Endothelial cell of umbilical vein (primary cell): Measurements from ENCODE around the gene SLC38A10. TPM values are rescaled to one million over a fixed set of nuclear protein-coding genes. Genes with fewer than 3 reads are reported as not detected.

Source experiments
- BruUV-seq: library from RNA; stranded (reverse); fragments of 400-500 nt; replicated peaks from 2 replicates; lab custom pipeline; 2021; lab: Mats Ljungman, UMichigan
- CTCF ChIA-PET: fragments of 300-600, 350-600 bp; sonication (Branson Sonifier 250); formaldehyde crosslinking; loops from one replicate; lab custom pipeline; 2021; ENCODE audit warnings: antibody characterized with exemption, inconsistent platforms; lab: Charles Lee
- POLR2A ChIA-PET: fragments of 300-600, 350-600 bp; sonication (Branson Sonifier 250); formaldehyde crosslinking; loops from one replicate; lab custom pipeline; 2021; ENCODE audit warnings: antibody characterized with exemption, inconsistent platforms; lab: Charles Lee
- DNase-seq: peaks from one replicate; pipeline ENCODE4 v3.0.0-alpha.2; 2011; ENCODE audit warnings: low read depth, low spot score
- FAIRE-seq: peaks from 2 replicates; lab custom pipeline; 2011; peaks lifted over from hg19 to GRCh38; lab: Jason Lieb, UNC
- H2AFZ ChIP-seq: 2 replicates; pipeline ENCODE4 v1.6.0; 2012; ENCODE audit warnings: low read depth, low read length, control low read depth, inconsistent platforms
- H3K27ac ChIP-seq: 2 replicates; pipeline ENCODE4 v1.5.1; 2011; ENCODE audit warnings: low read depth, mild to moderate bottlenecking, control low read depth, low read length, moderate library complexity; ENCODE audit not compliant: insufficient read depth
- H3K27me3 ChIP-seq, 2 experiments: 2 replicates each; pipeline versions ENCODE4 v1.6.0 to v1.6.1; 2011; ENCODE audit warnings: low read length in 2 of 2, mixed read lengths in 1 of 2; ENCODE audit not compliant: control insufficient read depth in 2 of 2, insufficient read depth in 2 of 2
- H3K36me3 ChIP-seq, 2 experiments: 2 replicates in 1 of 2; 3 replicates in 1 of 2; pipeline ENCODE4 v1.5.1; 2011; ENCODE audit warnings: low read length in 2 of 2, mild to moderate bottlenecking in 1 of 2, moderate library complexity in 1 of 2; ENCODE audit not compliant: control insufficient read depth in 2 of 2, insufficient read depth in 2 of 2; ENCODE audit errors: extremely low read depth in 1 of 2
- H3K4me1 ChIP-seq: 3 replicates; pipeline ENCODE4 v1.5.1; 2011; ENCODE audit warnings: mild to moderate bottlenecking, low read length; ENCODE audit not compliant: control insufficient read depth, insufficient read depth; ENCODE audit errors: extremely low read depth
- H3K4me2 ChIP-seq: 2 replicates; pipeline ENCODE4 v1.6.1; 2011; ENCODE audit warnings: low read length, control low read depth, mixed read lengths; ENCODE audit not compliant: insufficient read depth
- H3K4me3 ChIP-seq, 3 experiments: fragments of 200-600 bp in 1 of 3; sonication (generic), shearing (Covaris generic) in 1 of 3; replicated peaks in 1 of 3; 2 replicates each; pipeline ENCODE4 v1.5.1; 2011 to 2016; ENCODE audit warnings: control low read depth in 3 of 3, low read length in 3 of 3, mild to moderate bottlenecking in 2 of 3, inconsistent platforms in 1 of 3, low read depth in 1 of 3, moderate library complexity in 1 of 3; ENCODE audit not compliant: insufficient read depth in 1 of 3
- H3K79me2 ChIP-seq: 2 replicates; pipeline ENCODE4 v1.6.0; 2012; ENCODE audit warnings: low read length, inconsistent platforms; ENCODE audit not compliant: control insufficient read depth, insufficient read depth
- H3K9ac ChIP-seq: replicated peaks from 2 replicates; pipeline ENCODE3; 2011; ENCODE audit warnings: low read length, control low read depth; ENCODE audit not compliant: insufficient read depth; ENCODE audit errors: extremely low read depth
- H3K9me1 ChIP-seq: replicated peaks from 3 replicates; pipeline ENCODE4 v1.6.0; 2011; ENCODE audit warnings: mild to moderate bottlenecking, low read length; ENCODE audit not compliant: control insufficient read depth, insufficient read depth; ENCODE audit errors: extremely low read depth
- H3K9me3 ChIP-seq: replicated peaks from 2 replicates; pipeline ENCODE4 v1.5.1; 2012; ENCODE audit warnings: low read length, inconsistent platforms; ENCODE audit not compliant: control insufficient read depth, insufficient read depth
- H4K20me1 ChIP-seq: replicated peaks from 2 replicates; pipeline ENCODE3; 2011; ENCODE audit warnings: mild to moderate bottlenecking, low read length; ENCODE audit not compliant: control insufficient read depth, insufficient read depth; ENCODE audit errors: extremely low read depth
- CTCF ChIP-seq, 2 donors: IDR thresholded peaks; 1 replicate in 1 of 2; 2 replicates in 1 of 2; pipeline ENCODE4 v1.5.1; 2011; ENCODE audit warnings: low read length in 2 of 2, mild to moderate bottlenecking in 2 of 2, moderate library complexity in 2 of 2, control low read depth in 1 of 2, inconsistent platforms in 1 of 2, low read depth in 1 of 2; ENCODE audit not compliant: insufficient read depth in 1 of 2; ENCODE audit errors: extremely low read depth in 1 of 2
- EZH2 ChIP-seq: IDR thresholded peaks from 2 replicates; pipeline ENCODE4 v1.6.1; 2012; ENCODE audit warnings: borderline replicate concordance, low read depth, mild to moderate bottlenecking, moderate library complexity, low read length, inconsistent platforms; ENCODE audit not compliant: severe bottlenecking
- FOS ChIP-seq: IDR thresholded peaks from 2 replicates; pipeline ENCODE4 v1.6.1; 2011; ENCODE audit warnings: mild to moderate bottlenecking, low read length, moderate library complexity, borderline replicate concordance; ENCODE audit not compliant: insufficient read depth
- MYC ChIP-seq: IDR thresholded peaks from one replicate; pipeline ENCODE4 v1.6.1; 2011; ENCODE audit warnings: mild to moderate bottlenecking, low read depth, low read length
- dilution Hi-C: fragments of 300-500 bp; cut with MboI; formaldehyde crosslinking; loops from one replicate; pipeline ENCODE4 v1.15.0; 2019; ENCODE audit warnings: low sequenced_read_pairs; ENCODE audit not compliant: extremely low pct_ligation_motif_present
- intact Hi-C: fragments of 100-400 bp; cut with micrococcal nuclease; formaldehyde crosslinking; loops from one replicate; pipeline ENCODE4 v1.10.0; 2022
- polyA plus RNA-seq, 4 experiments: library from polyadenylated mRNA; depleted of rRNA in 3 of 4; stranded (reverse) in 3 of 4; unstranded in 1 of 4; fragments of >200 nt; gene quantifications; 2 replicates each; pipeline versions ENCODE4 v1.2.1 to v1.2.3, GENCODE V29; 2011 to 2012; ENCODE audit warnings: missing spikeins in 1 of 4
- total RNA-seq: library from RNA; stranded (reverse); gene quantifications from 2 replicates; pipeline ENCODE4 v1.2.3, GENCODE V29; 2021
- TF ChIP-seq, protein P1 (sequence below): IDR thresholded peaks from 2 replicates; pipeline ENCODE4 v1.6.1; 2011; ENCODE audit not compliant: insufficient read depth, insufficient read length

The SLC38A10 gene
- total and polyA plus RNA-seq, 2 donors (not counting 3 experiments of a cell fraction or from before 2014, with no cell fraction given), result 72.7 to 113 TPM

- H3K4me1 ChIP-seq, result no peaks in the 10 kb centered on the region
- intact Hi-C loops (no loop called here), dilution Hi-C loops (no loop called here)
- no peak overlapping the region for H3K4me2 ChIP-seq
- no peak overlapping the region for H3K4me3 ChIP-seq
- FAIRE-seq (no peak), DNase-seq (no peak)
- H3K9me3 ChIP-seq, result no peaks in the 10 kb centered on the region
- H3K9me1 ChIP-seq, result no peaks in the 10 kb centered on the region
- no peak overlapping the region for H2AFZ ChIP-seq
- no peaks in the 10 kb centered on the region for H4K20me1 ChIP-seq
- no peaks in the 10 kb centered on the region for H3K36me3 ChIP-seq
- ChIA-PET POLR2A (no interaction called here), CTCF (interaction anchor here (1.0 to 1.1 kb wide), 2 partner anchors 9 to 169 kb away, joined by 3 read pairs; no protein-coding TSS in a partner anchor)
- no peaks in the 10 kb centered on the region for H3K79me2 ChIP-seq
- H3K9ac ChIP-seq, result no peak overlapping the region
- H3K27me3 ChIP-seq, result peaks cover 0 to 2% of the 10 kb centered on the region in 2 experiments
- TF ChIP-seq, protein P1, sequence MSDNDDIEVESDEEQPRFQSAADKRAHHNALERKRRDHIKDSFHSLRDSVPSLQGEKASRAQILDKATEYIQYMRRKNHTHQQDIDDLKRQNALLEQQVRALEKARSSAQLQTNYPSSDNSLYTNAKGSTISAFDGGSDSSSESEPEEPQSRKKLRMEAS, result no peak
- TF ChIP-seq FOS, result no peak
- no peak for TF ChIP-seq EZH2
- no peak for TF ChIP-seq MYC
- TF ChIP-seq CTCF (IDR thresholded peaks at IDR 0.05; ENCODE audit: extremely low read depth in 1 of 2, insufficient read depth in 1 of 2, low read depth in 1 of 2, low read length in 2 of 2), result no peak
- BruUV-seq, result no TSS peak
- H3K27ac ChIP-seq, result no peak overlapping the region
Observed at GRCh38 chr17:81315129-81315884, 20.2 kb upstream of the SLC38A10 start.
